Skeletal muscle satellite cell (primary cell): Measurements from ENCODE around the gene SYK.

Experiments
- H3K27me3 ChIP-seq: 2 replicates; pipeline ENCODE4 v1.7.0; 2013; ENCODE audit warnings: low read length; ENCODE audit not compliant: control insufficient read depth, insufficient read depth
- H3K36me3 ChIP-seq: 2 replicates; pipeline ENCODE4 v1.7.0; 2013; ENCODE audit warnings: mild to moderate bottlenecking, control low read depth, low read length; ENCODE audit not compliant: insufficient read depth
- H3K4me1 ChIP-seq: 2 replicates; pipeline ENCODE4 v1.7.0; 2013; ENCODE audit warnings: low read length; ENCODE audit not compliant: control insufficient read depth, insufficient read depth
- H3K4me2 ChIP-seq: 2 replicates; pipeline ENCODE4 v1.7.0; 2013; ENCODE audit warnings: mild to moderate bottlenecking, low read length
- H3K4me3 ChIP-seq: 2 replicates; pipeline ENCODE4 v1.7.0; 2013; ENCODE audit warnings: low read length
- H3K9ac ChIP-seq: 2 replicates; pipeline ENCODE4 v1.7.0; 2013; ENCODE audit warnings: mild to moderate bottlenecking, low read depth, low read length, moderate library complexity
- H3K9me3 ChIP-seq: replicated peaks from 2 replicates; pipeline ENCODE4 v1.7.0; 2013; ENCODE audit warnings: mild to moderate bottlenecking, control low read depth, low read length

Gene SYK

DNA sequence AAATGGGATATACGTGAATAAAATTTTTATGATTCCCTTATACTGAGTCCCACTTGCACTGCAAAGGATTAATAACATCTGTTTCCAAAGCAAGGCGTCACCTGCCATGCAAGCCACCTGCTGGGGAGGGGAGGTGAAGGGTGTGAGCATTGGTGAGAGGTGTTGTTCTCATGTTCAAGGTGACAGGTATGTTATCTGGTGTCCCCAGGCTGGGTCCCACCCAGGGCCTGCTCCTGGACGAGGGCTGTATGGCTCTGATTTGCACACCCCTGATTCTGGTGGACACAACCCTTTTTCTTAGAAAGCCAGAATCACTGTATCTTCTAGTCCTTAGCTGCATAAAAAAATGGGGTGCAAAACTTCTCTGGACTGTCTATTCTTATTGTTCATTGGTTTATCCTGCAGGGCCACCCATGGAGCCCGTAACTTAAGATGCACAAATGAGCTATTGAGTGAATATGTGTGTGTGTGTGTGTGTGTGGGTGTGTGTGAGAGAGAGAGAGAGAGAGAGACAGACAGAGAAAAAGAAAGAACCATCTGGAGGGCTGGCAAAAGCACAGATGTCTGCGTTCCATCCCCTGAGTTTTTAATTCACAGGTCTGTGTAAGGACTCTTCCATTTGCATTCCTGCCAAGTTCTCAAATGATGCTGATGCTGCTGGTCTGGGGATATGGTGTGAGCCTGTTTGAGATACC, 53.7 kb downstream of the SYK start:
- H3K4me3 ChIP-seq: no peak overlapping the region
- no peaks in the 10 kb centered on the region for H3K9me3 ChIP-seq
- no peak overlapping the region for H3K9ac ChIP-seq
- no peaks in the 10 kb centered on the region for H3K36me3 ChIP-seq
- H3K4me1 ChIP-seq: no peaks in the 10 kb centered on the region
- H3K27me3 ChIP-seq: peaks cover 3% of the 10 kb centered on the region
- no peak overlapping the region for H3K4me2 ChIP-seq

DNA sequence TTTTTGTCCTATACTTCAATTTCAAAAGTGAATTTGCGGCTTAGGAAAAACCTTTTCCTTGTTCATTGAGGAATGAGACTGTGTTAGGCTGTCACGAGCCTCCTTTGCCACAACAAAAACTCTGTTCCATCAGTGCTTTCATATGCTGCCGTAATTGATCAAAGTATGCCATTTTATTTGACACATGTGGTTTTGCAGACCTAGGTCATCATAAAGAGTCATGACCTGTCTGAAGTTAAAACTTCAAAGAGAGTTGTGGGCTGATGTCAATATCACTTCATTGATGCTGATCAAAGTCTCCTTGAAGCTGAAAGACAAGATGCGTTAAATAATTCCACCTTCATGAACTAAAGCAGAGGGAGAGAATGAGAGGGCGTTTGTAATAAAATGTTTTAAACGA, 55.5 kb downstream of the SYK start:
- H3K36me3 ChIP-seq: no peaks in the 10 kb centered on the region

DNA sequence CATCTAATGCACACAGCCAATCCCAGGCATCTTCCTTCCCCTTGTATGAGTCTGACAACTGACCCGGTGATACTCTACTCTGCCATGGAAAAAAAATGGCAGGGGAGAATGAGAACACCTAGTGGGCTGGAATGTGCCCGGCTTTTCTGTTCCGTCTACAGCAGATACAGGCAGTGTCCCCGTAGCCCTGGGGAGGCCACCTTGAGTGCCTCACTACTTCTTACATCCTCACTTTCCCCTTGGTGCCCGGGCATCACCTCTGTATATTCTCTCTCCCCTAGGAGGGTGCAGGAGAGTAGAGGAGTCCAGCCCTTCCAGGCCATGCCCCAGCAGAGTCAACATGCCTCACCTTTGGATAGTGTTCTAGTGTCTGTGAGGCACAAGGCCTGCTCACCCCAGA, 56.2 kb downstream of the SYK start:
- Histone ChIP-seq H3K4me1 (no peaks in the 10 kb centered on the region), H3K4me3 (no peak overlapping the region), H3K36me3 (no peaks in the 10 kb centered on the region), H3K27me3 (no peaks in the 10 kb centered on the region), H3K9me3 (no peaks in the 10 kb centered on the region), H3K4me2 (no peak overlapping the region), H3K9ac (no peak overlapping the region)

More for the DNA sequence above, 55.5 kb downstream of the SYK start:
- Histone ChIP-seq H3K27me3 (no peaks in the 10 kb centered on the region), H3K9me3 (no peaks in the 10 kb centered on the region), H3K4me3 (no peak overlapping the region), H3K9ac (no peak overlapping the region), H3K4me2 (no peak overlapping the region), H3K4me1 (no peaks in the 10 kb centered on the region)

DNA sequence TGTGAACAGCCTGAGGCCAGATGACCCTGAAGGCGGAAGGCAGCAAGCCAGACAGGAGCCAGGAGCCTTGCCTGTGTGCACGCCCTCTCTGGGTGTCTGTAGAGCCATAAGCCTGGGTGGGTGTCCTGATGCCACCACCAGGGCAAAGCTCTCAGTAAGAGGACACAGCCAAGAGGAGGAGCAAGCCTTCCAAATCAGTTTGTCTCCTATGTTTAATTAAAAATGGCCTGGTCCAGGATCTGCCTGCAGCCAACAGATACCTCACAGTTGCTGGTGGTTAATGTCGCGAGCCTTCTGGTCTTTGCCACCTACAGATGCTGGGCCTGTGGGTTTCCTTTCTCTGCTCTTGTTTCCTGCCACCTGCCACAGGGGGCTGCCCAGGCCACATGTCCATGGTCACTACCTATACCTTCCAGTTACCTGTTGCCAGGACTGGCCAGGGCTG, 56.9 kb downstream of the SYK start:
- Histone ChIP-seq H3K4me3 (no peak overlapping the region), H3K27me3 (no peaks in the 10 kb centered on the region), H3K9ac (no peak overlapping the region), H3K36me3 (no peaks in the 10 kb centered on the region), H3K4me1 (no peaks in the 10 kb centered on the region), H3K4me2 (no peak overlapping the region), H3K9me3 (no peaks in the 10 kb centered on the region)

DNA sequence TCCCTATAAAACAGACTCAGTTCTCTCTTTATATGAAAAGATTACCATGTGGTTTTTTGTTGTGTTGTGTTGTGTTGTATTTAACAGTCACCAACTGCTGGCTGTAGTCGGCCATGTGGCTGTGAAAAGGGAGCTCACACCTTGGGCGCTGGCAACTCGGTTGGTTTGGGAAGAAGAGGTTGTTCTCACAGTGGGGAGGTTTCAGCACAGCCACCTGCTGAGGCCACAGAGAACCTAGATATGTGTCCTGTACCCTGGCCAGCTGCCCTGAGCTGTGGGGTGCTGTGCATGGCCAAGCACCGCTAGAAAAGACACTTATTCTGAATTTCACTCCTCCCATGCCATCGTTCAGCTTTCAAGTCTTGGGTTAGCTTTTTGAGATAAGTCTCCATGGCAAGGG, 58.8 kb downstream of the SYK start:
- no peak overlapping the region for H3K9ac ChIP-seq
- H3K4me3 ChIP-seq: no peak overlapping the region
- H3K36me3 ChIP-seq: no peaks in the 10 kb centered on the region
- H3K4me2 ChIP-seq: no peak overlapping the region
- no peaks in the 10 kb centered on the region for H3K27me3 ChIP-seq
- no peaks in the 10 kb centered on the region for H3K9me3 ChIP-seq
- H3K4me1 ChIP-seq: no peaks in the 10 kb centered on the region

DNA sequence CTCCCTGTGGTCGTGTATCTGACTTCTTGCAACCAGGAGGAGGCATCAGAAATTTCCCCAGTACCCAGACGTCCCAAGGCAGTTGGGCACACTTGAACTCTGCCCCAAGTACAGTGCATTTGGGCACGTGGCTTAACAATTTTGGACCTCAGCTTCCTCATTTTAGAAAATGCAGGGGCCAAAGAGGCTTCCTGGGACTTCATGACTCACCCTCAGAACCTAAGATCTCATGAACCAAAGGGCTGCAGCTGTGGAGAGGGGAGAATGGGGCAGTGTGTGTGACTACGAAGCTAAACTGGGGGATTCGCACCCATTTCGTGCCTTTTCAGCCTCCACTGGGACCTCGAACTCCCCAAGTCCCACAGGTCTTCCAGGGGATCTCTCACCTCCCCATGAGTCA, 59.2 kb downstream of the SYK start:
- no peak overlapping the region for H3K4me2 ChIP-seq
- no peaks in the 10 kb centered on the region for H3K9me3 ChIP-seq
- H3K4me3 ChIP-seq: no peak overlapping the region
- no peaks in the 10 kb centered on the region for H3K36me3 ChIP-seq
- no peaks in the 10 kb centered on the region for H3K4me1 ChIP-seq
- no peaks in the 10 kb centered on the region for H3K27me3 ChIP-seq
- no peak overlapping the region for H3K9ac ChIP-seq

DNA sequence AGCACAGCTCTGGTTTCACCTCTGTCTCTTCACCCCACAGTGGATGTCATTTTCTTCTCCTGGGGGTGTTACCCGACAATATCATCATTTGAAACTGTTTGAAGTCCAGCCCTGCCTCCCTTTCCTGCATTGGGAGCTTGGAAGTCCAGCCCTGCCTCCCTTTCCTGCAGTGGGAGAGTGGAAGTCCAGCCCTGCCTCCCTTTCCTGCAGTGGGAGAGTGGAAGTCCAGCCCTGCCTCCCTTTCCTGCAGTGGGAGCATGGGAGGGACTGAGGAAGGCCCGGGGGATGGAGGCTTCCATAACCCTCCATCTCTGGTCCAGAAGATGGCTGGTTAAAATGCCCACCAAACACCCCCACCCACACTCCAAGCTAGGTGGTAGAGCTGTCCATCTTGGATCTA, 59.8 kb downstream of the SYK start:
- H3K4me2 ChIP-seq: no peak overlapping the region
- no peak overlapping the region for H3K4me3 ChIP-seq
- no peak overlapping the region for H3K9ac ChIP-seq
- no peaks in the 10 kb centered on the region for H3K36me3 ChIP-seq
- no peaks in the 10 kb centered on the region for H3K4me1 ChIP-seq
- H3K27me3 ChIP-seq: no peaks in the 10 kb centered on the region
- H3K9me3 ChIP-seq: no peaks in the 10 kb centered on the region

DNA sequence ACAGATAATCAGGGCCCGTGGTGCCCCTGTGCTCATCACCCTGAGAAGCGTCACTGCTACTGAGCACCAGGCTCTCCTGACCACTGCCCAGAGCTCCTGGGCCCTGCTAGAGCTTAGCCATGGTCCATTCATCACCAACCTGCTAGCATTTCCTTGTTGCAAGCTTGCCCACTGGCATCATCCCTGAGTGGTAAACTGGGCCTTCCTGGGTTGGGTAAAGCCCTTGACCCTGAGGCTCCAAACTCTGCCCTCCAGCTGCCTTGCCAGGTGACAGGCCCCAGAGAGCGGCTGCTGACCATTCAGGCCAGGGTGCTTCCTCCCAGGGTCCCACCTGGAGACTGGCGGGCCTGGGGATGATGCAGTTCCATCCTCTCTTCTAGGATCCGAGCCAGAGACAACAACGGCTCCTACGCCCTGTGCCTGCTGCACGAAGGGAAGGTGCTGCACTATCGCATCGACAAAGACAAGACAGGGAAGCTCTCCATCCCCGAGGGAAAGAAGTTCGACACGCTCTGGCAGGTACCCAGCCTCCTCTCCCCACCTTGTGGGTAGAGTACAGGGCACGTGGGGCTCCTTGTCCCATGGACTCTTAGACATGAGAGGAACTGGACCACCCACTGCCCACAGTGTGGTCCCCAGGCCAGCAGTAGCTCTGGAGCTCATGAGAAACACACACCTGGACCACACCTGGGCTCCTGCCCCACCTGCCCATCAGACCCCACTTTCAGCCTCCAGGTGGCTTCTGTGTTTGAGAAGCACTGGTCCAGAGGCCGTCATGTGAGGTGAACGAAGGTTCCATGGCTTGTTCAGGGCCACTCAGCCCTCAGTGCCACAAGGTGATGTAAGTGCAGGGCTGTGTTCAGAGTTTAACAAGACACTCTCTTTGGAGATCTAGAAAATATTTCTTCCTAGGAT, 60.5 kb downstream of the SYK start:
- Histone ChIP-seq H3K27me3 (no peaks in the 10 kb centered on the region), H3K36me3 (no peaks in the 10 kb centered on the region), H3K9ac (no peak overlapping the region), H3K4me2 (no peak overlapping the region), H3K4me1 (no peaks in the 10 kb centered on the region), H3K4me3 (no peak overlapping the region), H3K9me3 (no peaks in the 10 kb centered on the region)

DNA sequence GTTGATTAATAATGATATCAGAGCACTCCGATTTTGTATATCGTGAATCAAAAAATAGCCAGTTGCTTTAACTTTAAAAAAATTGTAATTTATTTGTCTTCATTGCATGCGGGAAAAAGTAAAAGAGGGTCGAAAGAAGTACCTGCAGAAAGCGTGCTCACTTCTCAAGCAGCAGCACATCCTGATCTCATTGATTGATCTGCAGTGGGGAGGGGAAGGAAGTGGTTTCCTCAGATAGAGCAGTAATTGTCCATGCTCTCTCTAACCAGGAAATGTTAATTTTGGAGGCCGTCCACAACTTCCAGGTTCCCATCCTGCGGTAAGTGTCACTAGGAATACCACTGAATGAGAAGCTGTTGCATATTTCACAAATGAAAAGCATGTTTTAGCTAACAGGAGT, 63.2 kb downstream of the SYK start:
- Histone ChIP-seq H3K4me1 (no peaks in the 10 kb centered on the region), H3K4me3 (no peak overlapping the region), H3K9ac (no peak overlapping the region), H3K4me2 (no peak overlapping the region), H3K27me3 (peaks cover 3% of the 10 kb centered on the region), H3K36me3 (no peaks in the 10 kb centered on the region), H3K9me3 (no peaks in the 10 kb centered on the region)

DNA sequence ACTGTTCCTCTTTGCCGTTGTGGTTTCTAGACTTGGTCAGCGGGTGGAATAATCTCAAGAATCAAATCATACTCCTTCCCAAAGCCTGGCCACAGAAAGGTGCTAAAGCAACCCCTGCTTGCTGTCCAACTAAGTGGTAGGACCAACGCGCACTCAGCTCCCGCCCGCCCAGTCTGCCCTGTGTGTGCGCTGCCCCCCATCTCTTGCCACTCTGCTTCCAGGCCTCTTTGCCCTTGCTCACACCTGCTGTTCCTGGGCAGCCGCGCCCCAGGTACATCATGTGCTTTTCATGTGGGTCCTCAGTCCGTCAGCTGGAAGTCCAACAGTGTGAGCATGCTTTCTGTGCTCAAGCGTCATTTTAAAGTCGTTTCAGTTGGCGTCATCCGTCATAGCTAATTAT, 65.5 kb downstream of the SYK start:
- no peaks in the 10 kb centered on the region for H3K4me1 ChIP-seq
- H3K36me3 ChIP-seq: no peaks in the 10 kb centered on the region

DNA sequence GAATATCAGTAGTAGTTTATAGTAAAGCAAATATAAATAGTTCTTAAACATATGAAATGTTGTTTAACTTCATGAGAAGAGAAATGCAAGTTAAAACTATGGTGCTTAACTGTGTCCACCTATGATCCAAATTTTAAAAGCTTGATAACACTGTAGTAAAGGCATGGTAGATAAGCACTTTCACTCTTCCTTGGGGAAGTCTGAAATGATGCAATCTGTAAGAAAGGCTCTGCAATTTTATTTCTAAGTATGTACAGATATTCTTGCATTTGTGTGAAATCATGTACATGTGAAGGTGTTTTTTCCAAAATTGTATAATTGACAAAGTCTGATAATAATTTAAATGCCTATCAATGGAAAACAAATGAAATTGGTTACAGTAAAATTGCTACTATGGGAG, 66.9 kb downstream of the SYK start:
- H3K4me3 ChIP-seq: no peak overlapping the region
- no peak overlapping the region for H3K4me2 ChIP-seq
- no peaks in the 10 kb centered on the region for H3K36me3 ChIP-seq
- H3K9ac ChIP-seq: no peak overlapping the region
- H3K27me3 ChIP-seq: peaks cover 7% of the 10 kb centered on the region
- H3K9me3 ChIP-seq: no peaks in the 10 kb centered on the region
- no peaks in the 10 kb centered on the region for H3K4me1 ChIP-seq

More for the DNA sequence above, 65.5 kb downstream of the SYK start:
- Histone ChIP-seq H3K4me3 (no peak overlapping the region), H3K4me2 (no peak overlapping the region), H3K9ac (no peak overlapping the region), H3K9me3 (no peaks in the 10 kb centered on the region), H3K27me3 (peaks cover 5% of the 10 kb centered on the region)
